OCI-LY7 (cell line): Measurements from ENCODE around the gene ABI3BP.

ENCODE experiments used
- CTCF ChIP-seq: fragments of 200-600 bp; sonication (generic); conservative IDR thresholded peaks from 2 replicates; pipeline ENCODE4 v1.5.1; 2014; ENCODE audit warnings: mild to moderate bottlenecking, antibody characterized with exemption, low read length, moderate library complexity, mixed read lengths
- EZH2phosphoT487 ChIP-seq: fragments of 200-600 bp; sonication (generic); IDR thresholded peaks from 2 replicates; pipeline ENCODE4 v1.6.1; 2018; ENCODE audit warnings: low read depth, borderline replicate concordance, mild to moderate bottlenecking, mixed run types, antibody characterized with exemption, low read length, moderate library complexity, mixed read lengths

DNA sequence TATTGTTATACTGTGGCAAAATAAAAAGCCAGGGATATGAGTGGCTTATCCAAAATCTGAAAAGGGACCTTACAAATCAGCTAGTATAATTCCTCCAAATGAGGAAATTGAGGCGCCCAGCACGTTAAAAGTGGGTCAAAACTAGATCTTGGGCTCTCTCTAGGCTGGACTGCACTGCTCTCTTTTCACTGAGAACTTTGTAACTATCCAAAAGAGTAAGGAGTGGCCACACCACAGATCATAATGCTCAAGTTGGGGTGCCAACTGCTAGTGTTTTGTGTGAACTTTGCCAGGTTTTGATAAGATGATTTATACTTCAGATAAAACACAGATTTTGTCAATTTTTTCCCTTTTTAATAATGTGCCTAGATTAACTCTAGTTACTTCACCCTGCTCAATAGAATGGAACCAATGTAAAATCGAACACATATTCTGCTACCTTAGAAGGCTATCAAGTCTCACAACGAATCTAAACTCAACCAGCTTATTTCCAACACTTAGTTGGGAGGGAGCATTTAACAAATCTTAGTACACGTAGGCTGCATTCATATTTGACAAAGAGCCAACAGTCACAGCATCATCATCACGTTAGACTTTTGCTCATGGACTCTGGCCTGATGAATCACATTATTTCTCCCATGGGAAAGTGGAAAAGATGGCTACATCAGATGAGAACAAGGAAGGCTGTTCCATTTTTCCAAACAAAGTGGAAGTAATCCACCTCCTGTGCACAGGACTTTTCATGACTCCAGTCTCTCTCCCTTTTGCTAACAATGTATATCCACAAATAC, 64.4 kb downstream of the ABI3BP start:
- TF ChIP-seq CTCF = no peak
- TF ChIP-seq EZH2phosphoT487 = no peak
